Hindlimb muscle (tissue), 1 donor: ENCODE results near the gene CFL1. TPM values are rescaled to one million over a fixed set of nuclear protein-coding genes. Genes with fewer than 3 reads are reported as not detected.

Experiments used
- DNase-seq: peaks from one replicate; pipeline ENCODE4 v3.0.0-alpha.2; 2013
- polyA plus RNA-seq: library from polyadenylated mRNA; unstranded; fragments of 120-200 nt; gene quantifications from one replicate; pipeline ENCODE4 v1.2.1, GENCODE V29; 2013; ENCODE audit not compliant: insufficient read length

CFL1 gene
- polyA plus RNA-seq, 1 donor, result 626 TPM

DNA sequence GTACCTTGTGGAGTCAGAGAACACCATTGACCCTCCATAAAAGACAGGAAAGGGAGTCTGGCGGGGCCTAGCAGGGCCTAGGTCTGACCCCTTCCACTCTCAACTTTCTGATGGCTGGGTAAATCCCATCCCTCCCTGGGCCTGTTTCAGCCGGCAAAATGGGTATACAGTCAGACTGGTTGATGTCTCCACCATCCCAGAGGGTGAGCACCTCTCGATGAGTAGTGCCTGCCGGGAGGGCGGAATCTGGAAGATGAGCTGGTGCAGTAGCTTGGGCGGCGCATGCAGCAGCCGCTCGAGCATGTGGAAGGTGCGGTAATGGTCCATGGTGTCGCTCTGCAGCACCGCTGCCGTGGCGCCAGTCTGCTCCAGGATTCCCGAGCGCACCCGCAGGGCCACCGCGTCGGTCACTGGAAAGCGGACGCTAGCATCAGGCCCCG, 29.8 kb upstream of the CFL1 start:
- no peak for DNase-seq

GRCh38 chr11:65886826-65887722, 29.1 kb upstream of the CFL1 start:
- no peak for DNase-seq

- DNase-seq, result no peak
Observed at GRCh38 chr11:65885808-65886536, 28.0 kb upstream of the CFL1 start.

GRCh38 chr11:65885231-65885630, 27.3 kb upstream of the CFL1 start:
- DNase-seq, result no peak

GRCh38 chr11:65884716-65885092, 26.7 kb upstream of the CFL1 start:
- DNase-seq, result peak; percentile 69

GRCh38 chr11:65883786-65884715, 26.1 kb upstream of the CFL1 start:
- no peak for DNase-seq

DNA sequence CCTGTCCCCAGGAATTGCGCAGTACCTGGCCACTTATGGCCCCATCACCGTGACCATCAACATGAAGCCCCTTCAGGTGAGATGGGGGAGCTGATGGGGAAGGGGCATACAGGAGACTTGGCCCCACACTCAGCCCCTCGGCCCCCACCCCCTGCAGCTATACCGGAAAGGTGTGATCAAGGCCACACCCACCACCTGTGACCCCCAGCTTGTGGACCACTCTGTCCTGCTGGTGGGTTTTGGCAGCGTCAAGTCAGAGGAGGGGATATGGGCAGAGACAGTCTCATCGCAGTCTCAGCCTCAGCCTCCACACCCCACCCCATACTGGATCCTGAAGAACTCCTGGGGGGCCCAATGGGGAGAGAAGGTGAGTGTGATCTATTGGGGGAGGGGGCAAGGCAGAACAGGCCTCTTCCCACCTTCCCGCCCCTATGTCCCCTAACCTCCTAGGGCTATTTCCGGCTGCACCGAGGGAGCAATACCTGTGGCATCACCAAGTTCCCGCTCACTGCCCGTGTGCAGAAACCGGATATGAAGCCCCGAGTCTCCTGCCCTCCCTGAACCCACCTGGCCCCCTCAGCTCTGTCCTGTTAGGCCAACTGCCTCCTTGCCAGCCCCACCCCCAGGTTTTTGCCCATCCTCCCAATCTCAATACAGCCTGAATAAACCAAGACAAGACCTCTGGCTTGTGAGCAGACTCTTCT, 25.2 kb upstream of the CFL1 start:
- no peak for DNase-seq

DNA sequence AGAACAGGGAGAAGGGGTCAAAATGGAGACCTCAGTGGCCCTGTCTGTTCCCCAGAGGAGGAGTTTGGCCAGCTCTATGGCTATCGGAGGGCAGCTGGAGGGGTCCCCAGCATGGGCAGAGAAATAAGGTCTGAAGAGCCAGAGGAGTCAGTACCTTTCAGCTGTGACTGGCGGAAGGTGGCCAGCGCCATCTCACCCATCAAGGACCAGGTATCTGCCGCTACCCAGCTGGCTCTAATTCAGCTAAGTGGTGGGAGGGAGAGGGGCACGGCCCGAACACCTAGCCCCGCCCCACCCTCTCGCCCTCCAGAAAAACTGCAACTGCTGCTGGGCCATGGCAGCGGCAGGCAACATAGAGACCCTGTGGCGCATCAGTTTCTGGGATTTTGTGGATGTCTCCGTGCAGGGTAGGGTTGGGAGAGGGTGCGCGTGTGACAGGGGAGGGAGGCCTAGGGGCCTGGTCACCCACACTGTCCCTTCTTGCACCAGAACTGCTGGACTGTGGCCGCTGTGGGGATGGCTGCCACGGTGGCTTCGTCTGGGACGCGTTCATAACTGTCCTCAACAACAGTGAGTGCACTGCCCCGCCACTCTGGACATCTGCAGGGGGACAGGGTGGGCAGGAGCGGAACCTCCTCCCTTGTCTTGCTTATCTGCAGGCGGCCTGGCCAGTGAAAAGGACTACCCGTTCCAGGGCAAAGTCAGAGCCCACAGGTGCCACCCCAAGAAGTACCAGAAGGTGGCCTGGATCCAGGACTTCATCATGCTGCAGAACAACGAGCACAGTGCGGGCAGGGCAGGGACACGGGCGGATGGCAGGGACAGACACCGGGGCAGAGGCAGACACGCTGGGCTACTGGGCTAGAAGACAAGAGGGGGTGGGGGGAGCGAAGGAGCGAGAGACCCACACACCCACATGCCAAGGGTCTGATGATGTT, 24.4 kb upstream of the CFL1 start:
- DNase-seq, result no peak

GRCh38 chr11:65880844-65881421, 23.0 kb upstream of the CFL1 start:
- no peak for DNase-seq

DNA sequence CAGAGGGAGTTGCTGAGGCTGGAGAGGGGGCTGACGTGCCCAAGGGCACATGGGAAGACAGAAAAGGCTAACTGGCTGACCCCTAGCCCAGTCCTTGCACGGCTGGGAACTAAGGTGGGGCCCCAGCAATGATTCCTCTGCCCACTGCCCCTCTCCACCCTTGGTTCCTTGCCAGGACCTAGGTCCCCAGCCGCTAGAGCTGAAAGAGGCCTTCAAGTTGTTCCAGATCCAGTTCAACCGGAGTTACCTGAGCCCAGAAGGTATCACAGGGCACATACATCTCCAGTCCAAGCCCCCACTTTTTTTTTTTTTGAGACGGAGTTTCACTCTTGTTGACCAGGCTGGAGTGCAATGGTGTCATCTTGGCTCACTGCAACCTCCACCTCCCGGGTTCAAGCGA, 22.0 kb upstream of the CFL1 start:
- no peak for DNase-seq

- DNase-seq, result no peak
Observed at GRCh38 chr11:65879617-65880016, 21.6 kb upstream of the CFL1 start, which contains the start of gene CTSW. Gene CTSW, plus strand, starts transcription at chr11:65879837. Its CDS starts 18 bp downstream, at chr11:65879855.

DNA sequence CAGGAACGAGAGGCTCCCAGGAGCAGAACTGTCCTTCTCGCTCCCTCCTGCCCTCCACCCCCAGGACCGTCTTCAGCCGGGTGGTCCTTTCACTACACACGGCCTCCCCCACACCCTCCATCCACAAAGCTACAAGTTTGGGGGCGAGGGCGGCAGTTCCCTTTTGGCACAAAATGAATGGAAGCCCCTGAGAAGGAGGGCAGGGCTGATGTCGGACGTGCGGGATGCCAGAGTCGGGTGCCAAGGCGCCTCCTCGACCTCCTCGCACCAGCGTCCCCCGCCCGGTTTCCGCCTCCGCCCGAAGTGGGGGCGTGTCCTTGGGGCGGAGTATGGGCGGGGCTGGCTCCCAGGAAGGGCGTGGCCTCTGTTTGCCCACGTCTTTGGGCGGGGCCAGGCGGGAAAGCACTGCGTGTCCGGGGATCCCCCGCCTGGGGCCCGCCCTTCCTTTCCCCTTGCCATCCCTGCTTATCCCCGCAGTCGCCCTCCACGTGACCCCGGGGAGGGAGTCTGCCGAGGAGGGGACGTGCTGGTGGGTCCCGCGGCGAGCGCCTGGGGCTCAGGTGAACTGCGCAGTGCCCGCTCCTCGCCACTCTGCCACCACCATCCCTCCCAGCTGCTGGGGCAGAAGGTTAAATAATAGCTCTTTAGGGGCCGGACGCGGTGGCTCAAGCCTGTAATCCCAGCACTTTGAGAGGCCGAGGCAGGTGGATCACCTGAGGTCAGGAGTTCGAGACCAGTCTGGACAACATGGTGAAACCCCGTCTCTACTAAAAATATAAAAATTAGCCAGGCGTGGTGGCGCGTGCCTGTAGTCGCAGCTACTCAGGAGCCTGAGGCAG, 15.6 kb upstream of the CFL1 start:
- DNase-seq, result peak; percentile 93

DNA sequence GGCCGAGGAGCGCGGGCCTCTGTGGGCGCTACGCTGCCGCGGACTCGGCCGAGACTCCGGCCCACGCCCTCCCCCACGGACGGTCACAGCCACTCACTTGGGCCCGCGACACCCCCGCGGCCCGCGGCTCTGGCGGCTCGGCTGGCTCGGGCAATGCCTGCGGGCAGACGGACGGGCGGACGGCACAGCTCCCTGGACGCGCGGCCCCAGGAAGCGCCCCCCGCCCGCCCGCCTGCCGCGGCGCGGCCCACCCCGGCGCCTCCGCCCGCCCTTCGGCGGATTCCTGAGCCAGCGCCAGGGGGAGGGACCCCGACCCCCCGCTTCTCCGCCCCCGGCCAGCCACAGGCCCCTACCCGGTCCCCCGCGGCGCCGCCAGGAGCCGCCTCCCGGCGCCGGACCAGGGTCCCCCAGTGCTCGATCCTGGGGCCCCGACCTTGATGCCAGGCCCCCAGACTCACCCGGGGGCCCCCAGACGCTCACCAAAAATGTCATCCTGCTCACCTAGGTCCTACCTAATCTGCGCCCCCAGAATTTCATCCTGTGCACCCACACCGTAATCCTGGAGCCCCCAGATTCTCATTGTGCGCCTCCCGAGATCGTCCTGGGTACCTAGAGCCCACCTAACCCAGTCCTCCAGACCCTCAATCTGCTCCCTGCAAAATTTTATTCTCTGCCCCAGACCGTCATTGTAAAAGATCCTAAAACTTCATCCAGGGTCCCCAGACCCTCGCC, 14.8 kb upstream of the CFL1 start, which contains the start of gene EFEMP2:
TSS of gene EFEMP2 (minus strand) at position 215 of the 732 bp plus-strand sequence. CDS start 446 bp downstream, outside the sequence.
- DNase-seq, result peak; percentile 74

DNA sequence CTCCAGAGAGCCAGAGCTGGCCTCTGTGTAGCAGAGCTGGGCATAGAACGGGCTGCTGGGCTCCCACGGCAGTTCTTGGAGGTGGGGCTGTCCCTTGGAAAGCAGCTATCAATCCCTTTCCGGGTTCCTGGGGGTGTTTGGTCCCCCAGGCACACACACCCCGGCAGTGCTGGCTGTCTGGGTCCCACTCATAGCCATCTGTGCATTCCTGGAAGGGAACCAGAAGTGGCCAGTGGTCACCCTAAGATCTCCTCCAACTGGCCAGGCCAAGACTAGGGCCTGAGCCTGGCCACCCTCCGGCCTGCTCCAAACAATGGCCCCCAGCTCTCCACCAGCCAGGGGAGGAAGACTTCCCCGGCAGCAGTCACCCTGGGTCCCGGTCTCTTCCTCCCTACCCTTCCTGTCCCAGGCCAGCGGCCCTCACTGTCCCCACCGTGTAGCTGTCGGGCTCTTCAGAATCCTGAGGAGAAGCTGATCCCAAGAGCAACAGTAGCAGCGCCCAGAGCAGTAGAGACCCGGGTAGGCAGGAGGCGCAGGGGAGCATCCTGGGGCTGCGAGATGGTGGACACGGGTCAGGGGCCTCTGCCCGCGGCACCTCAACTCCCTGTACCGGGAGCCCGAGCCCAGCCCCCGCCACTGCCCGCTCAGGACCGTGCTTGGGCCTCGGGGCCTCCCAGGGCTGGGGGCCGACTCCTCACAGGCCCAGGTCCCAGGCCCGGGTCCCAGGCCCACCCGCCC, 14.0 kb upstream of the CFL1 start:
- DNase-seq, result peak; percentile 41

- DNase-seq, result no peak
Observed at GRCh38 chr11:65870706-65871681, 13.0 kb upstream of the CFL1 start.

- no peak for DNase-seq
Observed at GRCh38 chr11:65870307-65870658, 12.3 kb upstream of the CFL1 start.
